ENCODE measurements around the gene TMEM17.

DNA sequence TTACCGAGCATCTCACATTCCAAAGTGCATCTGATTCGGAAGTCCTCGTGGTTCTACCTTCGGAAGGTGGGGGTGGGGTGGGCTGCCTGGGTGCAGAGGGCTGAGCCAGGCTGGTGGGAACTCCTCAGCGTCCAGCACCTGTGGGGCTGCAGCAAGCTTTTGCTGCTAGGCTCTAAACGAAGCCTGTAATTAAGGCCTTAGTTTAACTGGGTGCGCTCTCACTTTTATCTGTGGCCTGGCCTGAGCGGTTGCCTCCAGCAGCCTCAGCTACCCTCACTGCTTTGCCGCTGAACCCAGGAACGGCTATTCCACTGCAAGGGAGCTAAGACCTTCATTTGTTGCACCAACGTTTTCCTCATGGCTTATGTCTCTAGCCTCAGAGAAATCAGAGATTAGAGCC lies 48.4 kb downstream of the TMEM17 start:
- TF ChIP-seq, protein P1, sequence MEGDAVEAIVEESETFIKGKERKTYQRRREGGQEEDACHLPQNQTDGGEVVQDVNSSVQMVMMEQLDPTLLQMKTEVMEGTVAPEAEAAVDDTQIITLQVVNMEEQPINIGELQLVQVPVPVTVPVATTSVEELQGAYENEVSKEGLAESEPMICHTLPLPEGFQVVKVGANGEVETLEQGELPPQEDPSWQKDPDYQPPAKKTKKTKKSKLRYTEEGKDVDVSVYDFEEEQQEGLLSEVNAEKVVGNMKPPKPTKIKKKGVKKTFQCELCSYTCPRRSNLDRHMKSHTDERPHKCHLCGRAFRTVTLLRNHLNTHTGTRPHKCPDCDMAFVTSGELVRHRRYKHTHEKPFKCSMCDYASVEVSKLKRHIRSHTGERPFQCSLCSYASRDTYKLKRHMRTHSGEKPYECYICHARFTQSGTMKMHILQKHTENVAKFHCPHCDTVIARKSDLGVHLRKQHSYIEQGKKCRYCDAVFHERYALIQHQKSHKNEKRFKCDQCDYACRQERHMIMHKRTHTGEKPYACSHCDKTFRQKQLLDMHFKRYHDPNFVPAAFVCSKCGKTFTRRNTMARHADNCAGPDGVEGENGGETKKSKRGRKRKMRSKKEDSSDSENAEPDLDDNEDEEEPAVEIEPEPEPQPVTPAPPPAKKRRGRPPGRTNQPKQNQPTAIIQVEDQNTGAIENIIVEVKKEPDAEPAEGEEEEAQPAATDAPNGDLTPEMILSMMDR (IDR thresholded peaks at IDR 0.05; ENCODE audit: insufficient read depth, low read length, poor library complexity, severe bottlenecking) = no peak
- TF ChIP-seq EZH2phosphoT487 (conservative IDR thresholded peaks at IDR 0.05; ENCODE audit: low read length) = no peak

Data from SU-DHL-6 (cell line).